Measurements from ENCODE around the gene COPB1.

The COPB1 gene

DNA sequence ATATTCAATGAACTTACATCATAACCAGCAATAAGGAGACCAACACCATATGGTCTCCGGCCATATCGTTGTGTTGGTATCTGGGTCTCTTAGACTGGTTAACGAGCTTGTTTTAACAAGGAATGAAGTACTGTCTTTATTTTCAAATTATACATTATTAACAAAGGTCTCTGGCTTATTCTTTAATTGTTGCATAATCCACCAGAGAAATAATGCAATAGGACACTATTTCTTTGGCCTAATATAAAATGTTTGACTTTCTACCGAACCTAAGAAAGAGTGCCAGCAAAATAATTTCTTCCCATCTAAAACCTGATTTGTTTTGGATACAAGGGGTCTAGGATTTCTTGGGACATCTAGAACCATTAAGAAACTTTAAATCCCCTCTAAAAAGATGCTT, 14.2 kb upstream of the COPB1 start:
- no peak for DNase-seq

- DNase-seq, result no peak
These were observed 6.9 kb upstream of the COPB1 start for GRCh38 chr11:14506532-14506931.

DNA sequence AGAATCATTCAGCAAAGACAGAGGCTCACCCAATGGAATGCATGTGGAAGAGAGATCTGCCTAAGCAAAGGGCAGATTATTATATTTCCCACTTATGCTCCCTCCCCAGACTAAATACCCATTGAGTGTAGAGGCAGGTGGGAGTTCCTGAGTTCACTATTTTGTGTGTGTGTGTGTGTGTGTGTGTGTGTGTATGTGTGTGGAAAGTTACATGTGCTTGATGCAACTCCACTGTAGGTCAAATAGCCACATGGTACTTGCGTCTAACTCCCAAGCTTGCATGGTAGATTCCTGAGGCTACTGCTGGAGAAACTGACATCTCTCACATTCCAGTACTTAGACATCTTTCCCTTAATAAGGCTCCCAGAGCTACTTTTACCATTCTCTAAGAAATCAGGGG, 3.4 kb upstream of the COPB1 start:
- DNase-seq, result no peak

DNA sequence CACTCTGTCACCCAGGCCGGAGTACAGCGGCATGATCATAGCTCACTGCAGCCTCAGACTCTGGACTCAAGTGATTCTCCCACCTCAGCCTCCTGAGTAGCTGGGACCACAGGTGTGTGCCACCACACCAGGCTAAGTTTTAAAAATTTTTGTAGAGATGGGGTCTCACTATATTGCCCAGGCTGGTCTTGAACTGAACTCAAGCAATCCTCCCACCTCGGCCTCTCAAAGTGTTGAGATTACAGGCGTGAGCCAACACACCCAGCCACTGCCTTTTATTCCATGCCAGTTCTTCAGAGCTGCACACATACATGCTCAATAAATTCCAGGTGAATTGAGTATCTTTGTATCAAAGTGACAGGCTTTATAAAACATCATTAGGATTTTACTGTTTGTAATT, 2.4 kb upstream of the COPB1 start:
- DNase-seq, result no peak

- DNase-seq, result peak; percentile 67
These were observed 605 bp upstream of the COPB1 start for GRCh38 chr11:14500181-14500651.

GRCh38 chr11:14499178-14499559, 442 bp downstream of the COPB1 start:
- no peak for DNase-seq

DNA sequence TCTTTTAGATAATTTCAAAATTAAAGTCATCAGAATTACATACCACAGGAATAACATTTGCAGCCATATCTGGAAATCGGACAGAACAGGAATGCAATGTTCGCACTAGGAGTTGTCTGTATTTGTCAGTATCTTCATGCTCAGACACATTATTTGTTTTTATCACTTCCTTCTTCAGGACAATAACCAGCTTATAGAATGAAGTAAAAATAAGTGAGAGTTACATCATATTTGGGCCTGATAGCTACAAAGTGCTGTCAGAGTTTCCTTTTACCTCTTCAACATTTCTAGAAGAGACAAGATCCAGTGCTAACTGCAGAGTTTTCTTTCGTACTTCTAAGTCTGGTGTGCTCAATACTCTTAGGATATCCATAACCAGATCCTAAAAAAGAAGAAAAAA, 18.9 kb downstream of the COPB1 start:
- DNase-seq, result no peak

DNA sequence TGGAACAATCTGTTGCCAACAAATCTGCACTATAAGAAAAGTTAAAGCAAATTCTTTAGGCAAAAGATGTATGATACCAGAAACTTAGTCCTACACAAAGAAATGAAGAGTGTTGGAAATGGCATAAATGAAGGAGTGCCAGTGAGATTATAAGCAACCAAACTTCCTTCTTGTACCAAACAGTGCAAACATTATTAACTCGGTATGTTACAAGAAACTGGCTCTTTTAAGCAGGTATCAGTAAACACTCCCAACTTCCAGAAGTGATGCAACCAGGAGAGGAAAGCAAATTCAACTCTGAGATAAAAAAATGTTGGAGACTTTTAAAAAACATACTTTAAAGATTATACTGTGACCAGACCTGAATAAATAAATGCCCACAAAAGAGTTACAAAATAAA, 28.5 kb downstream of the COPB1 start:
- DNase-seq, result no peak

DNA sequence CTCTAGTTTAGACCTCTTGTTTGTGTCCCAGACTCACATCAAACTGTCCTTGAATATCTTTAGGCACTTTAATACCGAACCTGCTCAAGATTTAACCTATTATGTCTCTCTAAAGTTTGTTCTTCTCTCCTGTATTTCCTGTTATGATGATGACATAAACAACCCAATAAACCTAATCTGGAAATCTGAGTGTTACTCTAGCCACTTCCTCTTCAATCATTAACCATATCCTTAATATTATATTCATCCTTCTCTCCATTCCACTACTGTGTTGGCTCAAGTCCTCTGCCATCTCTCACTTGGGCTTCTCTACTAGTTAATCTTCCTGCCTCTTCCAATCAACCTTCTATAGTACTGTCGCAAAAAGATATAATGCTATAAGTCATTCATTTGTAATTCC, 36.0 kb downstream of the COPB1 start:
- DNase-seq, result no peak

DNA sequence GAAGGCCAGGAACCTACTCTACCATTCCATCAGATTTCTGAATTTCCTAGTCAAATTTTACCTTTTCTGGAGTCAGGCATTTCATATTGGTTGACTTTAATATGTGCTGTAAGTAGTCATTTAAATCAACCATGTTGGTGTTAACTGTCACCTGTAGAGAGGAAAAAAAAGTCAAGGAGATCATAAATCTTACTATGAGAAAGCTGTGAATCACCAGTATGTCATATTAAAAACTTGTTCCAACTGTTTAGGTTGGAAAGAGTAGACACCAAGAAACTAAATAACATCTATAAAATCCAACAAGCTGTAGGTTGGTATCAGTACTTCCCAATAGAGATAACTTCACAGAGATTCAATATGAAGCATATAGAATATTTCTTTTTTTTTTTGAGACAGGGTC, 39.5 kb downstream of the COPB1 start:
- DNase-seq, result no peak

DNA sequence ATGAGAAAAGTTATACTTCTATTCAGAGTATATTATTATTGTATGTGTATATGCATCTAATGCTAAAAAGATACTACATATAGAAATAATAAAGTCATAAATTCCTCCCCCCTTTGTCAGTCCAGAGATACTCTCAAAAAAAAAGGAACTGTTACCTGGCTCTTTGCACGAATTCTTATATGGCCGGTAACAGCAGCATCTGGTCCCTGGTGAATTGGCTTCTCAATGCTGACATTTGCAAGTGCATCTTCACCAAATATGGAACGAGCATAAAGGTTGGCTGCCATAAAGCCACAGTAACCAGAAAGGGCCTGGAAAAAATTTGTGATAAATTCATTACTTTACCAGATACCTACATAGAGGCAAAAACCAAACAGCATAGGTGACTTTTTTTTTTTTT, 41.2 kb downstream of the COPB1 start:
- DNase-seq, result no peak

- no peak for DNase-seq
These were observed 43.8 kb downstream of the COPB1 start for GRCh38 chr11:14455648-14456430.

- peak; percentile 5 for DNase-seq
These were observed 44.6 kb downstream of the COPB1 start for GRCh38 chr11:14454861-14455632.

DNA sequence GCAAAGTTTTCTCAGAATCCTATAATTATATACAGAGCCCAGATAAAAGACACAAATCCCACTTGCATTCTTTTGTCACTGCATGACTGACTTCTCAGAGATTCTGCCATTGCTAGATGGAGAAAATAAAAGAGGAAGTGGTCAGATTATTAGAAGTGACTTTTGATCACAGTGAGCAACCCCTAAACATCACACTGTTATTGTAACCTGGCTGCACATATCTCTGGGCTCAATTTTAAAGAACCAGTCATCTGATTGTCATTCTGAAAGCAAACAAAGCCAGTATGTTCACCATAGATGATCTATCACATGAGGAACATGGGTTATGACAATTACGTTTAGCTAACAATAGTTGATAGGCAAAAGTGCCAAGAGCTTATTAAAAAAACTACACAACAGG, 47.8 kb downstream of the COPB1 start:
- DNase-seq, result no peak

- no peak for DNase-seq
These were observed 50.3 kb downstream of the COPB1 start for GRCh38 chr11:14449302-14449714.

- no peak for DNase-seq
These were observed 51.4 kb downstream of the COPB1 start for GRCh38 chr11:14448240-14448639.

- no peak for DNase-seq
These were observed 52.9 kb downstream of the COPB1 start for GRCh38 chr11:14446701-14447169.

DNA sequence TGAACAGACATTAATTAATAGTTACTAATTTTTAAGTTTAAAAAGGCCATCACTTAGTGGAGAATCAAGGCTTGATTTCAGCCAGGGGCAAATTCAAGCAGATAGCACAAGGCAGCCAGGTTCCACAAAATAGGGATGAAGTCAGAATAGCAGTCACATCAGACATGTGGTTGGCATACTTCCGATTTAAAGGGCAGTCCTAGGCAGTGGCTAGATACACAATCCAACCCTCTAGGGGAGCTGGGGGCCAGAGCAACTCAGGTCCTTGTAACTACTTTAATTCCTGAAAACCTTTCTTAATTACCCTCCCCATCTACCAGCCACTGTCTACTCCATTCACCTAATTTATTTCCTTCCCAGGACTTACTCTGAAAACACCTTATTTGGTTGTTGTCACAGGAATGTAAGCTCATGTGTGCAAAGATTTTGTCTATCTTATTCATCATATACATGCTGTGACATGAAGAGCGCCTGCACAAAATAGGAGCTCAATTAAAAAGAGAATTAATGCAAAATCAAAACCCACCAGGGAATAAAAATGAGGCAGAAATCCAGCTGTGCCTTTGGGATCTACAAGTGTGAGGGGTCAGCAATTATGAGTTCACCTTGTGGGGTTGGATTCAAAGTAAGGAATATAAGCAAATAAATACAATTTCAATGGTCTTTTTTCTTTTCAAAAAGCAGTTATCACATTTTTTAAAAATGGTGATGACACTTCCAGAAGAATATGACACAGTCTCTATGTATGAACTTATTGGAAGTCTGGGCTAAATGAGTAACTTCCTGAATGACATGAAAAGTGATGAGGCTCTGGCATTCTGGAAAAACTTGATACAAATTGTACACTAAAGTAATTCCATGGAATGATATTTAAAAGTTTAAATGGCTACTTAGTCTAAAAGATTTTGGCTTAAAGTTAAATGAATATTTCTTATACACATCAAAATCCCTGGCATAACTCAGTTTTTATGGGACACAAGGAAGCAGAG, 53.8 kb downstream of the COPB1 start:
- no peak for DNase-seq

DNA sequence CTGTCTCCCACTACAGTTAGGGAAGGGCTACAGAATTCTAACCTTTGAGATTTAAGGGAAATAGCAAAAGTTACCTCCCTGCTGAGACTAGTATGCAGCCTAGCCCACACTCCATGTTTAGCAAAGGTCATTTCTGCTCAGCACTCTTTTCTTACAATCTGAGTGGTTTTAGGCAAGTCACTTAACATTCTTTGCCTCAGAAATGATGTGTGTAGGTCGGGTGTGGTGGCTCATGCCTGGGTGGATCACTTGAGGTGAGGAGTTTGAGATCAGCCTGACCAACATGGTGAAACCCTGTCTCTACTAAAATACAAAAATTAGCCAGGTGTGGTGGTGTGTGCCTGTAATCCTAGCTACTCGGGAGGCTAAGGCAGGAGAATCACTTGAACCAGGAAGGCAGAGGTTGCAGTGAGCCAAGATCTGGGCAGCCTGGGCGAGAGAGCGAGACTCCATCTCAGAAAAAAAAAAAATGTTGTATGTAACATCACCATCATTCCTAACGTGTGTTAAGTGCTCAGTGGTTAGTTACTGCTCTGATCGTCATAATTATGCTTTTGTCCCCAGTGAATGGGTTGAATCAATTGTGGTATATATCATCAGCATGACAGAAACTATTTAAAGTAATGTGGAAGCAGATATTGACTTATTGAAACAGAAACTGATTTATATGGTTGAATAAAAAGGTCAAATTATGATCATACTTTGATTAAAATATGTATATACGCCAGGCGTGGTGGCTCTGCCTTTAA, 55.0 kb downstream of the COPB1 start:
- no peak for DNase-seq

DNA sequence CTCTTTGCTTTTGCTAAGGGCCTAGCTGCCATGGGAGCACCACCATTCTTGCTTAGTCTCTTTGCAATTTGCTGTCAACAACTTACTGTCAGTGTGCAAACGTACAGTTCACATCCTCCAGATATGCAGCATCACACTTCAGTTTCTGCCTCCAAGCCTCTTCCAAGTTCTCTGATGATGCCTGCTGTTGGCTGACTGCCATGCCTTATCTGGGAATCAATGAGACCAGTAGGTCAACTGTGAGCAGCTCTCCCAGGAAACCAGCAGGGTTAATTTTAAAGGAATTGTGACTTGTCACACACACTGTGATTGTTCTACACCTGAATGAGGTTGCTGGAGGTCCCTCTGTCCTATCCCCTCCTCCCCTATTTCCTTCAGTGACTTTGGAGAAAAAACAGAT, 56.0 kb downstream of the COPB1 start:
- no peak for DNase-seq

- no peak for DNase-seq
These were observed 63.7 kb downstream of the COPB1 start for GRCh38 chr11:14435717-14436512.

Data from DMS79 treated with DMSO at 0.1 percent for 48 hours (cell line).